Suprapubic skin (tissue), 4 donors: ENCODE measurements around the gene ETV6. TPM values are rescaled to one million over a fixed set of nuclear protein-coding genes. Genes with fewer than 3 reads are reported as not detected.

ENCODE experiments used
- DNase-seq, 2 donors: peaks; one replicate each; pipeline ENCODE4 v3.0.0-alpha.2; 2019; ENCODE audit warnings: low spot score in 2 of 2
- H3K27ac ChIP-seq: fragments of 200-600 bp; sonication (generic); one replicate; pipeline ENCODE4 v1.5.1; 2019
- H3K27me3 ChIP-seq: fragments of 200-600 bp; sonication (generic); one replicate; pipeline ENCODE4 v1.5.1; 2019
- H3K36me3 ChIP-seq: fragments of 200-600 bp; sonication (generic); one replicate; pipeline ENCODE4 v1.5.1; 2019
- H3K4me1 ChIP-seq: fragments of 200-600 bp; sonication (generic); one replicate; pipeline ENCODE4 v1.5.1; 2019
- H3K4me3 ChIP-seq: fragments of 200-600 bp; sonication (generic); one replicate; pipeline ENCODE4 v1.5.1; 2019; ENCODE audit warnings: mild to moderate bottlenecking
- H3K9me3 ChIP-seq: fragments of 200-600 bp; sonication (generic); one replicate; pipeline ENCODE4 v1.5.1; 2019
- CTCF ChIP-seq, 2 donors: fragments of 200-600 bp in 1 of 2; fragments of 450-650 bp in 1 of 2; sonication (generic) in 1 of 2; IDR thresholded peaks; one replicate each; pipeline ENCODE4 v1.5.1; 2016 to 2019; ENCODE audit warnings: antibody characterized with exemption in 2 of 2, mild to moderate bottlenecking in 1 of 2, moderate library complexity in 1 of 2
- EP300 ChIP-seq: sonication (generic); formaldehyde crosslinking; IDR thresholded peaks from one replicate; pipeline ENCODE4 v1.6.1; 2017; ENCODE audit warnings: antibody characterized with exemption
- POLR2A ChIP-seq, 2 donors: fragments of 450-650 bp; IDR thresholded peaks; one replicate each; pipeline ENCODE4 v1.6.1; 2017; ENCODE audit warnings: antibody characterized with exemption in 2 of 2, mild to moderate bottlenecking in 2 of 2, moderate library complexity in 2 of 2
- POLR2AphosphoS5 ChIP-seq, 3 donors: sonication (generic); formaldehyde crosslinking; IDR thresholded peaks; one replicate each; pipeline ENCODE4 v1.6.1; 2017; ENCODE audit warnings: antibody characterized with exemption in 3 of 3
- WGBS: methylation state at CpG from one replicate; pipeline ENCODE4 v1.1.5; 2018; 5-methylcytosine and 5-hydroxymethylcytosine counted together
- total RNA-seq, 4 donors: library from RNA; depleted of rRNA; stranded (reverse); fragments of >200 nt; gene quantifications; one replicate each; pipeline ENCODE4 v1.1.0, GENCODE V29; 2016

The ETV6 gene
- total RNA-seq, 4 donors from 2014 or later = 16.9 to 41.4 (median 25.1) TPM

DNA sequence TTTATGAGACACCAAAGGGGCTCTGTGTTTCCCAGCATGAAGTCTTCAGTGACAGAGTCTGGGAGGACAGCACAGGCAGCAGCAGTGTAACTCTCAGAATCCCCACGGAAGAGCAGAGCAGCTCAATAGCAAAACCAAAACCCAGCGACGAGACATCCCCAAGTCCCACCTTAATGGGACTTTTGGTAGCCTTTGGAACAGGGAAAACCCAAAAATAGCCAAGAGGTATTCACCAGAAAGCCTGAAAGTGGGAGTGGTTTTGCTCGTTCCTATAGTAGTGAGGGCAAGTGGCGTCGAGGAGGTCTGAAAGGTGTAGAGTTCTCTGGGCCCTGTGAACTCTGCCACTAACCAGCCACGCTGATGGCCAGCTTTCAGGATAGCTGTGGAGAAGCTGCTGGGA, 174.6 kb downstream of the ETV6 start:
- no peak overlapping the region for H3K27ac ChIP-seq
- 88% methylated on average over 7 of the region's 7 CpGs for WGBS

DNA sequence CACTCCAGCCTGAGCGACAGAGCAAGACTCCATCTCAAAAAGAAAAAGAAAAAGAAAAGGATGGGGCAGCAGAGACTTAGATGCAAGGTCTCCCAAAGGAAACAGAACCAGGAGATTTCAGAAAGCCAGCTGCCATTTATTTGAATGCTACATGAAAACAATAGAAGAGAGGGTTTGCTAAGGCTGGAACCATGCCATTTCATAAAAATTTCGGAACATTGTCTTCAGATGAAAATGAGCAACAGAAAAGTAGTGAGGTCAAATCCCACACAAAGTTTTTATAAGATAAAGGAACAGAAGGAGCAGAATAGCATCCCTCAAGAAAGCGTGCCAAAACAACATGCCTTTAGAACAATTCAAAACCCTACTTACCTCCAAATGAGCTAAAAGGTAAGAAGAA, 175.3 kb downstream of the ETV6 start:
- no peaks in the 10 kb centered on the region for H3K9me3 ChIP-seq
- TF ChIP-seq POLR2AphosphoS5 (IDR thresholded peaks at IDR 0.05) (no peak), POLR2A (IDR thresholded peaks at IDR 0.05) (no peak), CTCF (IDR thresholded peaks at IDR 0.05) (no peak), EP300 (no peak)
- no peak for DNase-seq
- WGBS = 87% methylated on average over 3 of the region's 3 CpGs
- peaks cover 29% of the 10 kb centered on the region for H3K4me1 ChIP-seq
- no peak overlapping the region for H3K27ac ChIP-seq
- H3K36me3 ChIP-seq = peaks cover 3% of the 10 kb centered on the region
- H3K4me3 ChIP-seq = no peak overlapping the region
- no peaks in the 10 kb centered on the region for H3K27me3 ChIP-seq

More for the DNA sequence above, 174.6 kb downstream of the ETV6 start:
- no peak for DNase-seq
- peaks cover 2% of the 10 kb centered on the region for H3K36me3 ChIP-seq
- peaks cover 23% of the 10 kb centered on the region for H3K4me1 ChIP-seq
- H3K4me3 ChIP-seq = no peak overlapping the region
- H3K27me3 ChIP-seq = no peaks in the 10 kb centered on the region
- no peaks in the 10 kb centered on the region for H3K9me3 ChIP-seq
- TF ChIP-seq EP300 = no peak
- TF ChIP-seq POLR2AphosphoS5 (IDR thresholded peaks at IDR 0.05) = no peak
- no peak for TF ChIP-seq POLR2A (IDR thresholded peaks at IDR 0.05)

DNA sequence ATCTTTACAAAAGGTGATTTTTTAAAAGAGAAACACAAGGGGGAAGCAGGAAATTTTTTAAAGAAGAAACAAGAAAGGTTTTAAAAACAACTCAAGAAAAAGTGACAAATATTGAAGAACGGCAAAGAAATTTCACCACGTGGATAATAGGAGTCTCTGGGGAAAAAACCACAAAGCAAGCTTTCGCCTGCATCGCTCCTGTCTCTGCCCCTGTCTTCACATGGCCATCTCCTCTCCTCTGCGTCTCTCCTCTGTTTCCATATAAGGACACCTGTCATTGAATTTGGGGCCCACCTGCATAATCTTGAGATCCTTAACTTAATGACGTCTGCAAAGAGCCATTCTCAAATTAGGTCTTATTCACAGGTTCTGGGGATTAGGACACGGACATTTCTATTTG, 175.8 kb downstream of the ETV6 start:
- WGBS = 87% methylated on average over 7 of the region's 7 CpGs
- H3K9me3 ChIP-seq = no peaks in the 10 kb centered on the region
- no peak overlapping the region for H3K4me3 ChIP-seq
- no peak for DNase-seq
- peaks cover 34% of the 10 kb centered on the region for H3K4me1 ChIP-seq
- TF ChIP-seq POLR2A (IDR thresholded peaks at IDR 0.05) = no peak
- no peak for TF ChIP-seq EP300
- TF ChIP-seq POLR2AphosphoS5 (IDR thresholded peaks at IDR 0.05) = no peak
- TF ChIP-seq CTCF (IDR thresholded peaks at IDR 0.05) = no peak
- H3K36me3 ChIP-seq = peaks cover 3% of the 10 kb centered on the region
- H3K27ac ChIP-seq = no peak overlapping the region
- H3K27me3 ChIP-seq = no peaks in the 10 kb centered on the region

- H3K4me1 ChIP-seq = peaks cover 43% of the 10 kb centered on the region
- no peak overlapping the region for H3K27ac ChIP-seq
These were observed 177.1 kb downstream of the ETV6 start for GRCh38 chr12:11826574-11826973.

GRCh38 chr12:11827091-11828061, 177.9 kb downstream of the ETV6 start:
- WGBS = 71% methylated on average over 17 of the region's 17 CpGs
- Histone ChIP-seq H3K4me1 (peaks cover 37% of the 10 kb centered on the region), H3K36me3 (peaks cover 3% of the 10 kb centered on the region), H3K9me3 (no peaks in the 10 kb centered on the region), H3K27ac (peak overlapping the region; percentile 22), H3K27me3 (no peaks in the 10 kb centered on the region), H3K4me3 (no peak overlapping the region)
- TF ChIP-seq POLR2AphosphoS5 (IDR thresholded peaks at IDR 0.05) (no peak), CTCF (IDR thresholded peaks at IDR 0.05) (no peak), POLR2A (IDR thresholded peaks at IDR 0.05) (no peak), EP300 (no peak)
- DNase-seq = no peak

More at GRCh38 chr12:11826574-11826973, 177.1 kb downstream of the ETV6 start:
- DNase-seq = no peak
- Histone ChIP-seq H3K4me3 (no peak overlapping the region), H3K27me3 (no peaks in the 10 kb centered on the region), H3K36me3 (peaks cover 3% of the 10 kb centered on the region), H3K9me3 (no peaks in the 10 kb centered on the region)
- WGBS = 88% methylated on average over 3 of the region's 3 CpGs
- TF ChIP-seq EP300 (no peak), POLR2AphosphoS5 (IDR thresholded peaks at IDR 0.05) (no peak), CTCF (IDR thresholded peaks at IDR 0.05) (no peak), POLR2A (IDR thresholded peaks at IDR 0.05) (no peak)
